Endothelial cell (in vitro differentiated cells): ENCODE data around the gene MBOAT7. TPM values are rescaled to one million over a fixed set of nuclear protein-coding genes. Genes with fewer than 3 reads are reported as not detected.

Experiments
- DNase-seq: peaks from one replicate; pipeline ENCODE4 v3.0.0; 2021; ENCODE audit warnings: low spot score
- H3K27ac Mint-ChIP-seq: one replicate; pipeline ENCODE4 v1.8.0; 2021; ENCODE audit warnings: mixed read lengths, inconsistent platforms; ENCODE audit not compliant: unreplicated experiment
- H3K27me3 Mint-ChIP-seq: one replicate; pipeline ENCODE4 v1.8.0; 2021; ENCODE audit warnings: mild to moderate bottlenecking, moderate library complexity, mixed read lengths, inconsistent platforms; ENCODE audit not compliant: unreplicated experiment
- H3K36me3 Mint-ChIP-seq: one replicate; pipeline ENCODE4 v1.8.0; 2021; ENCODE audit warnings: mild to moderate bottlenecking, low read depth, mixed read lengths, inconsistent platforms; ENCODE audit not compliant: unreplicated experiment
- H3K4me1 Mint-ChIP-seq: one replicate; pipeline ENCODE4 v1.8.0; 2021; ENCODE audit warnings: mild to moderate bottlenecking, mixed read lengths, inconsistent platforms; ENCODE audit not compliant: unreplicated experiment
- H3K4me3 Mint-ChIP-seq: one replicate; pipeline ENCODE4 v1.8.0; 2021; ENCODE audit warnings: mild to moderate bottlenecking, mixed read lengths, inconsistent platforms; ENCODE audit not compliant: unreplicated experiment
- H3K9me3 Mint-ChIP-seq: one replicate; pipeline ENCODE4 v1.8.0; 2021; ENCODE audit warnings: mixed read lengths, inconsistent platforms; ENCODE audit not compliant: unreplicated experiment
- CTCF ChIP-seq: fragments of 200-600 bp; sonication (generic); IDR thresholded peaks from one replicate; pipeline ENCODE4 v1.5.0; 2021; ENCODE audit warnings: antibody characterized with exemption; ENCODE audit not compliant: unreplicated experiment
- total RNA-seq: library from RNA; stranded (reverse); fragmentation: NEBNext Ultra II Directional; extraction: Animal tissue kit (Norgen Biotek cat#: 25700); gene quantifications from one replicate; pipeline ENCODE4 v1.2.1, GENCODE V29; 2021; ENCODE audit not compliant: unreplicated experiment

Gene MBOAT7
- total RNA-seq, 1 donor from 2014 or later, result 203 TPM

DNA sequence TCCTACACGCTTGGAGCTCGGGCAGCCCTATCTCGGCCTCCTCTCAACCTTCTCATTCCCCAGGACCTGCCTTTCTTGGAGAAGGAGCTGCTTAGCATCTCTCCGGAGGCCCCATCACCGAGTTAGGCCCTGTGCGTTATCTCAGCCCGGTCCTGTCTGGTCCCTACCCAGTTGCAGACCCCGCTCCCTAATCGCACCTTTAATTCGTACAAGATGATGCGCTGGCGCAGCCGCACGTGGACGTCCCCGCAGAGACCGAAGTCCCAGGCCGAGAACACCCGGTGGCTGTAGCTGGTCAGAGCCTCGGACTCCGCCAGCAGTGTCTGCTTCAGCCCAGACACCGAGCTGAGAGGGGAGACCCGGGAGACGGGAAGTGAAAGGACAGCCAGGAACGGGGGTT lies 24.2 kb downstream of the MBOAT7 start:
- H3K36me3 Mint-ChIP-seq, result peaks cover 8% of the 10 kb centered on the region
- DNase-seq, result no peak
- TF ChIP-seq CTCF, result no peak
- H3K4me1 Mint-ChIP-seq, result peaks cover 8% of the 10 kb centered on the region
- no peaks in the 10 kb centered on the region for H3K9me3 Mint-ChIP-seq
- H3K4me3 Mint-ChIP-seq, result peak overlapping the region; percentile 50
- H3K27me3 Mint-ChIP-seq, result peaks cover 19% of the 10 kb centered on the region
- H3K27ac Mint-ChIP-seq, result no peak overlapping the region

- Mint-ChIP-seq H3K9me3 (no peaks in the 10 kb centered on the region), H3K36me3 (peaks cover 15% of the 10 kb centered on the region), H3K4me1 (peaks cover 10% of the 10 kb centered on the region), H3K27me3 (peaks cover 23% of the 10 kb centered on the region), H3K4me3 (no peak overlapping the region), H3K27ac (no peak overlapping the region)
- no peak for TF ChIP-seq CTCF
- DNase-seq, result peak; percentile 64
Measured at GRCh38 chr19:54164369-54165068, 24.9 kb downstream of the MBOAT7 start.

GRCh38 chr19:54162884-54163283 lies 26.5 kb downstream of the MBOAT7 start:
- H3K27ac Mint-ChIP-seq, result peak overlapping the region; percentile 82
- no peak for TF ChIP-seq CTCF
- H3K4me3 Mint-ChIP-seq, result peak overlapping the region; percentile 50

DNA sequence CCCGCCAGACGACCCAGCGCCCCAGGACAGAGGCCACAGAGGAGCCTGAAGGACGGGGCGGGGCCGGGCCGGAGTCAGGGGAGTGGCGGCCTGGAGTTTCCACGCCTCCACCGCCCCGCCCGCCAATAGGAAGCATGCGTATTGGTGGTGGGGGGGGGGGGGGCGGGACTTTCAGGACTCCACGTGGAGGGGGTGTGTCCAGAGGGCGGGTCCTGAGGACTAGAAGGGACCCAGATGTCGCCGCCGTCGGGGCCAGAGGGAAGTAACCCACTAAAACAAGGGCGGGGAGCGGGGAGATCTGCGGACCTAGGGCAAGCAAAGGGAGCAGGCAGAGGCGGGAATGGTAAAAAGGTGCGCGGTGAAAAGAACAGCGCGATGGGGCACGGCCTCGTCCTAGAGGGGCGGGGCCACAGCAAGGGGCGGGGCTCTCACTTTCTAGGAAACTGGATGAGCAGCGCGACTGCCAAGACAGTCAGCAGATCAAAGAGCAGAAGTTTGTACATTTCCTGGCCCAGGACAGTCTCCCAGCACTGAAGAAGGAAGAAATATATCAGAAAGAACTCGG lies 27.1 kb downstream of the MBOAT7 start:
- peaks cover 16% of the 10 kb centered on the region for H3K36me3 Mint-ChIP-seq
- H3K4me1 Mint-ChIP-seq, result peaks cover 15% of the 10 kb centered on the region
- peak overlapping the region; percentile 91 for H3K4me3 Mint-ChIP-seq
- peak; percentile 76 for DNase-seq
- no peak for TF ChIP-seq CTCF
- H3K27ac Mint-ChIP-seq, result no peak overlapping the region
- H3K9me3 Mint-ChIP-seq, result no peaks in the 10 kb centered on the region
- H3K27me3 Mint-ChIP-seq, result peaks cover 33% of the 10 kb centered on the region

More at GRCh38 chr19:54162884-54163283, 26.5 kb downstream of the MBOAT7 start:
- no peak for DNase-seq
- Mint-ChIP-seq H3K4me1 (peaks cover 15% of the 10 kb centered on the region), H3K9me3 (no peaks in the 10 kb centered on the region), H3K36me3 (peaks cover 16% of the 10 kb centered on the region), H3K27me3 (peaks cover 32% of the 10 kb centered on the region)

GRCh38 chr19:54160854-54161253 lies 28.5 kb downstream of the MBOAT7 start:
- Mint-ChIP-seq H3K4me3 (peak overlapping the region; percentile 99), H3K36me3 (peaks cover 26% of the 10 kb centered on the region), H3K27ac (peak overlapping the region; percentile 98), H3K27me3 (peaks cover 33% of the 10 kb centered on the region), H3K4me1 (peaks cover 15% of the 10 kb centered on the region), H3K9me3 (no peaks in the 10 kb centered on the region)
- no peak for TF ChIP-seq CTCF
- no peak for DNase-seq
